UCSD-AML1 (cell line): Measurements from ENCODE around the gene SGK1.
"Not testable (repeated sequence)": the region's sequence is repeated elsewhere in the genome, so short reads cannot be mapped to it uniquely, and the experiment has no call there.

ENCODE experiments used
- DNase-seq: peaks from one replicate; lab custom pipeline; 2025; ENCODE audit not compliant: unreplicated experiment; lab: John Stamatoyannopoulos, UW

Gene SGK1

DNA sequence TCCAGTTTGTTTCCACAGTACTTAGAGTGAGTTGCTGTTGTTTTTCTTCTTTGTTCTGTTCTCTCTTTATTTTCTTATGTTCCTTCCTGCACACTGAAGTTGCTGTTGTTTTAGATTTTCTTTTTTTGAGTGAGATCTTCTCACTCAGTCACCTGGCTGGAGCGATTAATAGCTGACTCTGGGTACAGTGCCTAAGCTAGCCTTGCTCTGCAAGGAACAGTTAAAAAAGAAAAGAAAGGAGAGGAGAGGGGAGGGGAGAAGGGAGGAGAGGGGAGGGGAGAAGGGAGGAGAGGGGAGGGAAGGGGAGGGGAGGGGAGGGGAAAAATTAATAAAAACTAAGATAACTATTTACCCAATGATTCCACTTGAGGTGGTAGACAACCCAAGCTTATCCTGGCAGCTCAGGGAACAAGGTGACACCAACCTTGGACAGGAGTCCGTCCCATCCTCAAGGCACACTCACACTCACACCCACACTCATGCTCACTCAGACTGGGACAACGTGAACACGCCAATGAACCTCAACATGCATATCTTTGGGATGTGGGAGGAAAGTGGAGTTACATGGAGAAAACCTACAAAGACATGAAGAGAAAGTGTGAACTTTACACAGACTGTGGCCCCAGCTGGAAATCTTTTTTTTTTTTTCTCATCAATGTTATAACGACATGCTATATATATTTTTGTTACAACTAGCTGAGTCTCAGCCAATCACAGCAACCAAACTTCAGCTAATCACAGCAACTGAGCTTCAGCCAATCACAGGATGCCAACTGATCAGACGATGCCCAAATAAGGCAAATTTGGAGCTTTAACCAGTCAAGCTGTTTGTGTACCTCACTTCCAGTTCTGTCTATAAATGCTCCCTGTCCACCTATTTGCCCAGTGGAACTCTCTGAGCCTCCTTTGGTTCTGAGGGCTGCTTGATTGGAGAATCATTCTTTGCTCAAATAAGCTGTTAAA is 124.1 kb downstream of the SGK1 start:
- no peak for DNase-seq

DNA sequence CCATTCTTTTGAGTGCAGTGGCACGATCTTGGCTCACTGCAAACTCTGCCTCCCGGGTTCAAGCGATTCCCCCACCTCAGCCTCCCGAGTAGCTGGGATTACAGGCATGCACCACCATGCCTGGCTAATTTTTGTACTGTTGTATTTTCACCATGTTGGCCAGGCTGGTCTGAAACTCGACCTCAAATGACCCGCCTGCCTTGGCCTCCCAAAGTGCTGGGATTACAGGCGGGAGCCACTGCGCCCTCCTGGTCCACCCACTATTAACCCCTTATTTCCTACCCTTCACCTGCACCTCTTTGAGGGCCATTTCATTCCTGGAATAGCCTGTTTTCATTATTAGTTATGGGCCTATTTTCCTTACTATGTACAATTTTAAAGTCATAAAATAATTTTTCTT is 125.3 kb downstream of the SGK1 start:
- not testable (repeated sequence) for DNase-seq

DNA sequence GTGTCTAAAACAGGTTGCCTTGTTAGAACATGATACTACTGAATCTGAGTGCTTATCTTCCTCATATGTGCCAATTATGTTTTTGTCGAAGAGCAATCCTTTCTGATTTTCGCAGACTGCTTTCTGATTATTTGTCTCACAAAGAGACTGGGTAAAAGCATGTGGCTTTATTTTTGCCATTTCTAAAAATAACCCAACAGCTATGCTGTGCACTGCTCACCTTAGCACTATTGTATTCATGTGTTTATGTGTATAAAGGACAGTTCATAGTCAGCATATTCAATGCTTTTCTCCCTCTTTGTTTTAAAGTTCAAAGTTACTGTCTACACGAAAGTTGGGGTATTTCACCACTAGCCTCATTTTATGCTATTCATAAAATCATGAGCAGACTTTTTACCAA is 127.0 kb downstream of the SGK1 start:
- no peak for DNase-seq

DNA sequence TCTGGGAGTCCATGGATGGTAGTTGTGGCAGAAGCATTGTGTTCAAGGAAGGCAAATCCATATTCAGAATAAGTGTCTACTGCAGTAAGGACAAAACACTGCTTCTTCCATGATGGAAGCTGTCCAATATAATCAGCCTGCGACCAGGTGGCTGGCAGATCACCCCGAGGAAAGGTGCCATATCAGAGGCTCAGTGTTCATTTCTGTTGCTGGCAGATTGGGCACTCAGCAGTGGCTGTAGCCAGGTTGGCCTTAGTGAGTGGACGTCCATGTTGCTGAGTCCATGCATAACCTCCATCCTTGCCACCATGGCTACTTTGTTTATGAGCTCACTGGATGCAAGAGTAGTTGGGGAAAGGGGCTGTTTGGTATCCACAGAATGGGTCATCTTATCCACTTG is 130.2 kb downstream of the SGK1 start:
- no peak for DNase-seq

DNA sequence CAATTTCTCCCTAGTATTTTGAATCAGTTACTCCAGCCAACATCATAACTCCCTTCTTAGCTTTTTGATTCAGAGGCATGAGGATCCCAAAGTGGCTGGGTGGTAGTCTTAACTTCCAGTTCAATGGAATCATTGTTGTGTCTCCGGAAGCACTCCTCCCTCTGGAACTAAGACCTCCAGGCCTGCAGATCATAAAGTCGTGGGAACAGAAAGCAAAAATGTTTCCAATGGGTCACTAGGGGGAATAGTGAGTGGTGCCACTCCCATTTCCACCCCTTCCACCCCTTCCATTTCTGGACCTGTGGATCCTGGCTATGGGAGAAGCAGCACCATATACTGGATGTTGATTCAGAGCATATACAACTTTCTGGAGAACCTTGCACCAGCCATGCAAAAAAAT is 130.8 kb downstream of the SGK1 start:
- no peak for DNase-seq

DNA sequence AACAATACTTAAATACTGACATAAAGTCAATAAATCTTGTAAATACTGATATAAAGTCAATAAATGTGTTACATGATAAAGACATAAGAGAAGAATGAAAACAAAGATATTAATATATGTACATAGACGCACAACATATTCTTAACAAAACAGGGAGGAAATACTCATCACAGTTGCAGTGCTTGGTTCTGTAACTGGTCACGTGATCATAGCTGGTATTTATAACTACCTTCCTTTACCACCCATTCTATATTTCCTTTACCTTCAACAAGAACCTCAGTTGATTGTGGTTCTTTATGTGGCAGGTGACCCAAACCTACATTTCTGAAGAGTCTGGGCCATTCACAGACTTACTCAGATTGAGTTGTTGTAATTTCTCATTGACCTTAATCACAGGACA is 131.6 kb downstream of the SGK1 start:
- DNase-seq, result no peak

DNA sequence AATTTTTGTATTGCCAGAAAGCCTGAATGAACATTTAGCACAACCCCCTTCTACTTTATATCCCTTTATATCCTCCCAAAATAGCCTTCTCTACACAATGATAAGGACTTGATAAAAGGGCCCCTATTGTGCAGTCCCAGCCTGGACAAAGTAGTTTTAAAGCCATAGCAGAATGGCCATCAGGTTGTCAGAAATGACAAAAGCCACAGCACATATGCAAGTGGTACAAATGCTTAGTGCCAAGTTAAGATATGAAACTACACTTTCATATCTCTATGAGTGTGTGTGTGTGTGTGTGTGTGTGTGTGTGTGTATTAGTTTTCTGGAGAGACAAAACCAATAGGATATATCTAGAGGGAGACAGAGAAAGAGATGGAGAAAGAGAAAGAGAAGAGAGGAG is 132.6 kb downstream of the SGK1 start:
- DNase-seq, result no peak

DNA sequence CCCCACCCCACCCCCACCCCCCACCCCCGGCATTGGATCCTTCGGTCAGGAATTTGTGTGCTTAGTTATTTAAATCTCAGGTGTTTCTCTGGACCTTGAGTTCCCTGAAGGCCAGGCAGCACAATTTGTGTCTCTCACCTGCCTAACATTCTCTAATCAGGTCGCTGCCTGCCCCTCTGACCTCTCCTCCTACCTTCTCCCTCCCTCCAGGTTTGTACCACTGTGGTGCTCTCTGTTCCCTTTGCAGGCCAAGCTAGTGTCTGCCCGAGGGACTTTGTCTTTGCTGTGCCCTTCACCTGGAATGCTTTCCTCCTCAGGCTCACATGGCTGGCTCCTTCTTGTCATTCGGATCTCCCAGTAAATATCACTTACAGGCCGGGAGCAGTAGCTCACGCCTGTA is 134.1 kb downstream of the SGK1 start:
- no peak for DNase-seq

DNA sequence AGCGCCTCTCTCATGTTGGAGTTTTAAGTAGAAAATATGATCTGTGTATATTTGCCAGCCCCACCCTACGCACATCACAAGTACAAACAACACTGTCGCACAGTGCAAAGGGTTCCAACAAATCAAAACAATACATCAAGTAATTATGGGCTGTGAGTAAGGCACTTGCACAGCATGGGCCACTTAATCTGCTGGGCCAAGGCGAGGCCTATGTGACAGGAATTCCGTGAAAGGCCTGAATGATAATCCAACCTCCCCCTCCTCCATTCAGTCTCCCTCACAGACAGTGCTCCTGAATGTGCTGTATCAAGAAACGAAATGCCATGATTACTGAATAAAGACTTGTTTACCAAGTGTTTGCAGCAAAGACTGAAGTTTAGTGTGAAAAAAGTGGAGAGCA is 135.4 kb downstream of the SGK1 start:
- DNase-seq, result no peak

DNA sequence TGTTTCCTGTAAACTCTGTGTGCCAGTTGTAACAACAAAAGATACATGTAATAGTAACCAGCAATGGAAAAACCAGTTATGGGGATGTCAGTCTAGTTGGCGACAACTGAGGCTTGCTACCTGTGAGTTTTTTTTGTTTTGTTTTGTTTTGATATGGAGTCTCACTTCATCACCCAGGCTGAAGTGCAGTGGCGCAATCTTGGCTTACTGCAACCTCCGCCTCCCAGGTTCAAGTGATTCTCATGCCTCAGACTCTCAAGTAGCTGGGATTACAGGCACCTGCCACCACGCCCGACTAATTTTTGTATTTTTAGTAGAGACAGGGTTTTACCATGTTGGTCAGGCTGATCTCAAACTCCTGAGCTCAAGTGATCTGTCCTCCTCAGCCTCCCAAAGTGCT is 136.2 kb downstream of the SGK1 start:
- not testable (repeated sequence) for DNase-seq

DNA sequence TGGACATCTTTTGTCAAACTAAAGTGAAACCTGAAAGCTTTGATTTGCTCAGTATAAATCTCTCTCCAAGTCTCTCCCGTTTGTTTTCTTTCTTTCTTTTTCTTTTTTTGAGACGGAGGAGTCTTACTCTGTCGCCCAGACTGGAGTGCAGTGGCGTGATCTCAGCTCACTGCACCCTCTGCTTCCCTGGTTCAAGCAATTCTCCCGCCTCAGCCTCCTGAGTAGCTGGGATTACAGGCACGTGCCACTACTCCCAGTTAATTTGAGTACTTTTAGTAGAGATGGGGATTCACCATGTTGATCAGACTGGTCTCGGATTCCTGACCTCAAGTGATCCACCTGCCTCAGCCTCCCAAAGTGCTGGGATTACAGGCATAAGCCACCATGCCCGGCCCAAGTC is 136.7 kb downstream of the SGK1 start:
- not testable (repeated sequence) for DNase-seq

DNA sequence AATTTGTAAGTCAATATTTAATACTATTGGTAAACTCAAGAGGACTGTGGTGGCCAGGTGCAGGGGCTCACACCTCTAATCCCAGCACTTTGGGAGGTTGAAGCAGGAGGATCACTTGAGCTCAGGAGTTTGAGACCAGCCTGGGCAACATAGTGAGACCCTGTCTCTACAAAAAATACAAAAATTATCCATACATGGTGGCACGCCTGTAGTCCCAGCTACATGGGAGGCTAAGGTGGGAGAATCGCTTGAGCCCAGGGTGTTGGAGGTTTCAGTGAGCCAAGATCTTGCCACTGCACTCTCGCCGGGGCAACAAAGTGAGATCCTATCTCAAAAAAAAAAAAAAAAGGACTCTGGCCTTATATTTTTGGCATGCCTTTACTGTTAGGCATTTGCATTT is 137.4 kb downstream of the SGK1 start:
- DNase-seq, result not testable (repeated sequence)

DNA sequence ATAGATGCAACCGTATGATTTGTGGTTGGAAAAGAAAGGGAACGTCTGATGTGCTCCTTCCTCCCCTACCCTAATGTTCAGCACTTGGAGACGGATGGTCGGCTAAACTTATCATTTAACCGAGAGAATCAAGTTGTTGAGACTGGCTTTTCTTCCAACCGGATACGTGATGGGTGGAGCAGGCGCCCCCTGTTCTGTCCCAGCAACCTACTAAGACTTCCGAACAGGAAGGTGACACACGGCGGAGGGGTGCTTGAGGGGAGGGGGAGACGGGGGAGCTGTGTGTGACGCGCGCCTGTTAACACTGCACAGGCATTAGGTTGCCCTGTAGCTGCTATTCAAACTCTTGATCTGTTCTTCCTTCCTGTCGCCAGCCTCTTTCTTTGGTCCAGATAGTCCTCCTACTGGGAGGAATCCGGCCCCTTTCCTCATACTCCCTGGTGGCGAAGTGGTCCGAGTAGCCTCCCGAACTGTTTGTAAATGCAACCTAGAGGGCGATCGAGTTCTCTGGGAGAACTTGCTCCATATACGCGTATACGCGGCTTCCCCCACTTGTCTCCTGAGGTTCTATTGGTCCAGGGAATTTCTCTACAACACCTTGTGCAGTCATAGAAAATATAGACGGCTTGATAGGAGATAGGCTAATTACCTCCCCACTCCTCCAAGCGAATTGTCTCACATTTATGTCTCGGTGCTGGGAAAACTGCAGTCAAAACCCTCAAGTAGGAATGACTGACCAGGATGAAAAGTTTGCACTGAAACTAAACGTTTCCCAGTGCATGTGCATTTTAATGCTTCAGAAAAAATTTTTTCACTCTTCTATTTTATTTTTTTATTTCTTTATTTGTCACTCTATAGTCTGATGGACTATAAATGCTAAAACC is 139.5 kb downstream of the SGK1 start:
- DNase-seq, result peak; percentile 72

DNA sequence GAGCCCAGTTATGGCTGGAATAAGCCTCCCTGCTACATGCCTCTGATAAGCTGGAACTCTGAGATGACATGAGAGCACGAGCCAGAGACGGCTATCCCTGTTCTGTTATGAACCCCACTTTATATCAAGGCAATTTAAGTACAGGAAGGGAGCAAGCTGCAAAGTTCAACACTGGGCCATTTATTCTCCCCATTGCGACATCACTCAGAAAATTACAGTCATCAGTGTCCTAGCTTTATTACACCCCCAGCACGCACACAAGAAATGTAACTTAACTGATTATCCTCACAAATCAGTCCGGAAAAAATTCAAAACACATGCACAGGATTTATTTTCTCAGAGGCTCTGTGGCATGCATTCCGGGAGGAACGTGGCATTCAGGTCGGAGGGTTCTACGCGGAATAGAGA is 140.2 kb downstream of the SGK1 start:
- no peak for DNase-seq

DNA sequence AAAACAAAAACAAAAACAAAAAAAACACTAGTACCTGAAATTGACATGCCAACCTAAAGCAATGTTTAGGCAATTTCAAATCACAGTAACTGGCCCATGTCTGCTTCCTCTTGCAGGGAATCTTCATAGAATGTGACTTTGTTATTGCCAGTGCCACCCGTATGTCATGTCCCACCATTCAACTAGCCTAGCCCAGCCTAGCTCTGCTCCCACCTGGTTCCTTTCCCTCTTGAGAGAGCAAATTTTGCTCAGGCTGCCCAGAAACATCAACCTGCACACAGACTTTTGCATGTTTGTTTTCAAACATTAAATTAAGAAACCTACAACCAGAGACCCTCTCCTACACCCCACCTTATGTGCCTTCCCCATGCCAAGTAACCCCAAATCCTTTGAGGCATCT is 140.7 kb downstream of the SGK1 start:
- no peak for DNase-seq

DNA sequence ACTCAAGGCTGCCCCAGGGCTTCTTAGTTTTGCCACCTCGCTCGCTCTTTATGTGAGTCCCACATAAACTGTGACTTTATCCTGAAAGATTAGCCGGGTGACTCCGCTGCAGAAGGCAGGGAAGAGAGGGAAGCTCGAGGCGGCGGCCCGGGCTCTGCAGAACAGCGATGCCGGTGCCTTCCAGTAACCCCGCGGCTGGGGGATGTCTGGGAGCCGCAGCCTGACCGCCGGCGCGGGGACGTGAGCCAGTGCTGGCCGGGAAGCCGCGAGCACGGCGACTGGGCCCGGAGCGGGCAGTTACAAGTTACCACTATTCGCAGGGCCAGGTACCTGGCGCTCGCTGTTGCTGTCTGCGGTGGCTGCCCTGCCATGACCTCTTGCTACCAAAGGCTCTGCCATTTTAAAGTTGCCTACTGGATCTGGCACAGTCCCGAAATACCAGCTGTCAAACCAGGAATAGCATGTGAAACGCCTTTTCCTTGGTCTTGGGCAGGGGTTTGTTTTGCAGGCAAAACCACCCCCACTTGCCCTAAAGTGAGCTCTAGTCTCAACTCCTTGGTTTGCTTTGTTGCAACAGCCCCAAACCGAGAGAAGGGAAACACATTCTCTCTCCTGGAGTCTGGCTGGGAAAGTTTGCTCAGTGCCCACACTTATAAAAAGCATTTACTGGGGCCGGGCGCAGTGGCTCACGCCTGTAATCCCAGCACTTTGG is 141.5 kb downstream of the SGK1 start:
- DNase-seq, result no peak

DNA sequence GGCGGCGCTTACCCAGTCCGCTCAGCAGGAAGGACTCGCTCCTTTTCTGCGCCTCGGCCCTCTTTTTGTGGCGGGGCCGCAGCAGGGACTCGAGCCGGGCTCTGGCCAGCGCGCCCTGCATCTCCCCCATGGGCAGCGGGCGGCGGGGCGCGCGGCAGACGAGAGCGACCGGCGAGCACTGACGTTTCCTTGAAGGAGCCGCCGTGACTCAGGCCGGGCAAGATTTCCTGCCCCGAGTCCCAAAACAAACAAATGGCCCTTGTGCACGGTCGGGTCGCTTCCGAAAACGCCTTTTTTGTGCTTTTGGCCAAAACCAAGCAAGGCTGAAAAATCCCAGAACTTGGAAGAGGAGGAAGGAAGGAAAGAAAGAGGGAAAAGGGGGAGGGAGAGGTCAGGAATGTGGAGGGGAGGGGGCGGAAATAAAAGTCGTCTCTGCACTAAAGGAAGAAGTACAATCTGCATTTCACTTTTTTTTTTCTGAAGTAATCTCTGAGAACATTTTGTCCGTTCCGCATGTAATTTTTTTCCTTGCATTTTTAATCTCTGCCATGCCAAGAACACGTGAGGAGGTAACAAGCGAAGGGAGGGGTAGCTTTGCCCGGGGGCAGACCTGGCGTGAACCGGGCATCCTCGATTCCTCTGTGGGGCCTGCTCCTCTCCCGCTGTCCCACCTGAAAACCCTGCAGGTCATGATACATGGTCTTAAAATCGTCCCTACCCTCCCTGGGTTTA is 142.2 kb downstream of the SGK1 start:
- peak; percentile 54 for DNase-seq

DNA sequence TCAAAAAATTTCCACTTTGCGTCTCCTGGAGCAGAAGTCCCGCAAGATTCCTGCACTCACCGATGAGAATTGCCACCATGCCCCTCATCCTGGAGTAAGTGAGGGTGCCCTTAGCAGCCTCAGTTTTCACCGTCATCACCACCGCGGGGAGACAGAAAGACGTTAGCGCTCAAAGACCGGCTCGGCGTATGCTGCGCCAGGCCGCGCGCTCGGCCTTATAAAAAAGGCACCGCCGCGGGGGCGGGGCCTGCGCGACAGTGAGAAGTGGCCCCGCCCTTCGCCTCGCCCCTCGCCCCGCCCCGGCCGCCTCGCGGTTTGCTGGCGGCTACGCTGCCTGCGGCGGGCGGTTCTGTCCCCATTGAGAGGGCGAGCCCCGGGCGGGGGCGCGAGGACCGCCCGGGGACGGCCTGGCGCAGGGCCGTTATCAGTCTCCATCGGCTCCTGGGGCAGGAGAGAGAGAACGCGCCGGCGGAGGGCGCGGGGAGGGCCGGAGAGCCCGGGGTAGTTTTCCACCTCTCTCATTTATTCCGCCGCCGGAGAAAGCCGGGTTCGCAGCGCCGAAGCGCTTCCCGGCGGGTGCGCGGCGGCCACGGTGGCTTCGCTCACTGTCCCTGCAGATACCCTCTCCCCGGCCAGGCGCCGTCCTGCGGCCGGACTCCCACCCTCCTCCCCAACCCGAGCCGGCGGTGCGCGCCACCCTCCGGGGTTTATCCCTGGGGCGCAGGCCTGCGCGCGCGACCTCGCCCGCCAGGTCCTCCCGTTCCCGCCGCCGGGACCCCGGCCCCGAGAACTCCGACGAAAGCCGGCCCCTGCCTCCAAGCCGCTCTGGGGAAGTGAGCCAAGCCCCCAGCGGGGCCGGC is 143.0 kb downstream of the SGK1 start:
- peak; percentile 90 for DNase-seq

DNA sequence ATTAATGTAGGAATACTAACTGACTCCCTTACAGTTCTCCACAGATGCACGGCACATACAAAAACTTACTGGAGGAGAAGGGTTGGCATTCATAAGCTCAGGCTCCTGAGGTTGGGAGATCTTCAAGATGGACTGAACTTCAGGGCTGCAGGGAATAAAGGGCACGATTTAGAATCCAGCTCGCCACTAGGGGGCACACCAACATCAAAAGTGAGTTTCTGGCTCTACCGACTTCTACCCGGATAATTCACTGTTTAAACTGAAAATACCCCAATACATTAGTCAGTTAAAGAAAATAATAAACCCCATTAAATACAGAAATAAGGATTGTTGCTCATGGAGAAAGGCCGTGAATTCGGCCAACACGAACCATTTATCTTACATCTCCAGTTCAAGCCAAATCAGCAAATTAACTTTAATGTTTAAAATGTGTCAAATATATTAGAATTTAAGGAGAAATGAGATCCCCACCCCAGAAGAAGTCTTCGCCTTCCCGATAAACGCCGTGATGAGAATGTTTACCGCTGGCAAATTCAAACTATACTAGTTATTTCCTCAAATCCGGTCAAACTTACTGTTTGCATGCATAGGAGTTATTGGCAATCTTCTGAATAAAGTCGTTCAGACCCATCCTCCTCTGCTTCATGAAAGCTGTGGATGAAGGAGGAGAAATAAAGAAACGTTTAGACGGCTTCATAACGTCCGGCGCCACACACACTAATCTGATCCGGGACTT is 143.8 kb downstream of the SGK1 start:
- DNase-seq, result peak; percentile 77
